Hepatocyte (in vitro differentiated cells): ENCODE measurements around the gene BCAS1. TPM values are rescaled to one million over a fixed set of nuclear protein-coding genes. Genes with fewer than 3 reads are reported as not detected.

Source experiments
- DNase-seq: peaks from one replicate; pipeline ENCODE4 v3.0.0-alpha.2; 2016; ENCODE audit warnings: low spot score
- H2AFZ ChIP-seq: fragments of 200-600 bp; sonication (generic); 2 replicates; pipeline ENCODE4 v1.6.0; 2016; ENCODE audit warnings: antibody characterized with exemption, mild to moderate bottlenecking
- H3K27ac ChIP-seq: fragments of 200-600 bp; sonication (generic); 2 replicates; pipeline ENCODE4 v1.5.1; 2016; ENCODE audit warnings: mild to moderate bottlenecking
- H3K27me3 ChIP-seq: fragments of 200-600 bp; sonication (generic); 2 replicates; pipeline ENCODE4 v1.6.1; 2016
- H3K36me3 ChIP-seq: fragments of 200-600 bp; sonication (generic); replicated peaks from 2 replicates; pipeline ENCODE4 v1.5.1; 2016; ENCODE audit warnings: low read depth; ENCODE audit not compliant: insufficient read depth
- H3K4me1 ChIP-seq: fragments of 200-600 bp; sonication (generic); 2 replicates; pipeline ENCODE4 v1.5.1; 2016; ENCODE audit warnings: mild to moderate bottlenecking, moderate library complexity; ENCODE audit not compliant: insufficient read depth
- H3K4me2 ChIP-seq: fragments of 200-600 bp; sonication (generic); 2 replicates; pipeline ENCODE4 v1.6.0; 2016
- H3K4me3 ChIP-seq: fragments of 200-600 bp; sonication (generic); 2 replicates; pipeline ENCODE4 v1.5.1; 2016; ENCODE audit warnings: mild to moderate bottlenecking
- H3K79me2 ChIP-seq: fragments of 200-600 bp; sonication (generic); 2 replicates; pipeline ENCODE4 v1.6.0; 2017; ENCODE audit warnings: mild to moderate bottlenecking
- H3K9me2 ChIP-seq: fragments of 200-600 bp; sonication (generic); replicated peaks from 2 replicates; pipeline ENCODE4 v1.6.0; 2017; ENCODE audit warnings: mild to moderate bottlenecking; ENCODE audit not compliant: insufficient read depth
- H3K9me3 ChIP-seq: fragments of 200-600 bp; sonication (generic); 2 replicates; pipeline ENCODE4 v1.5.1; 2016; ENCODE audit warnings: low read depth, mild to moderate bottlenecking
- H4K20me1 ChIP-seq: fragments of 200-600 bp; sonication (generic); 2 replicates; pipeline ENCODE4 v1.6.0; 2016; ENCODE audit warnings: mild to moderate bottlenecking; ENCODE audit not compliant: insufficient read depth, poor library complexity, severe bottlenecking
- EZH2 ChIP-seq: fragments of 200-600 bp; sonication (generic); IDR thresholded peaks from 2 replicates; pipeline ENCODE4 v1.6.1; 2016; ENCODE audit warnings: antibody characterized with exemption, mild to moderate bottlenecking, borderline replicate concordance
- EZH2phosphoT487 ChIP-seq: fragments of 200-600 bp; sonication (generic); IDR thresholded peaks from one replicate; pipeline ENCODE4 v1.6.1; 2018; ENCODE audit warnings: antibody characterized with exemption, mild to moderate bottlenecking, low read depth, moderate library complexity; ENCODE audit not compliant: unreplicated experiment, severe bottlenecking
- WGBS: methylation state at CpG from one replicate; pipeline ENCODE4 v1.1.6; 2016; ENCODE audit warnings: low lambda C conversion rate; ENCODE audit errors: missing lambda C conversion rate; 5-methylcytosine and 5-hydroxymethylcytosine counted together
- polyA plus RNA-seq: library from polyadenylated mRNA; unstranded; fragments of >200 nt; fragmentation: Nextera tagmentation; extraction: Ambion mirVana; gene quantifications from 2 replicates; pipeline ENCODE4 v1.2.1, GENCODE V29; 2016
- total RNA-seq: library from RNA; depleted of rRNA; stranded (reverse); fragments of >200 nt; gene quantifications from 2 replicates; pipeline ENCODE4 v1.2.3, GENCODE V29; 2014
- TF ChIP-seq, protein P1 (sequence below): fragments of 200-600 bp; sonication (generic); IDR thresholded peaks from 2 replicates; pipeline ENCODE4 v1.5.1; 2016; ENCODE audit warnings: antibody characterized with exemption, mild to moderate bottlenecking; ENCODE audit not compliant: poor library complexity

BCAS1 gene
- total and polyA plus RNA-seq, 2 experiments from 2014 or later = 4.9 to 9.8 TPM

DNA sequence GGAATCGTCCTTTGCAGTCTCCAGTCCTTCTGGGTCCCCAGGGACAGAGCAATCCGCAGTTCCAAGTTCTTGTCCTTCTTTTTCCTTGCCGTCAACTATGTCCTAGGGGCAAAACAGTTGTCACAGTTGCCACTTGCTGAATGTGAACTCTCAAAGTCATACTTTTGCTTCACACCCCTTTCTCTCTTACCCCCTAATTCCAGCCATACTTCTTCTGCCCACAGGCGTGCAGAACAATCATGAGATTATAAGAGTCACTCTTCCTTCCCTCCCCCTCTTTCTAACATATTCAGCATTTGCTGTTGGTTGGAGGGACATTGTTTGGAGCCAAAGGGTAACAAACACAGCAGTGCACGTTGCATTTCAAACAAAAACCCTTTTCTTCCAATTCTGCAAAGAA lies 74.4 kb downstream of the BCAS1 start:
- 77% methylated on average over 5 of the region's 5 CpGs for WGBS
- Histone ChIP-seq H3K9me2 (no peaks in the 10 kb centered on the region), H3K36me3 (no peaks in the 10 kb centered on the region), H3K79me2 (no peaks in the 10 kb centered on the region), H3K4me1 (no peaks in the 10 kb centered on the region), H2AFZ (no peak overlapping the region), H3K27me3 (no peaks in the 10 kb centered on the region), H3K27ac (no peak overlapping the region), H3K9me3 (no peaks in the 10 kb centered on the region), H3K4me2 (no peak overlapping the region), H4K20me1 (no peaks in the 10 kb centered on the region), H3K4me3 (no peak overlapping the region)
- no peak for TF ChIP-seq EZH2
- TF ChIP-seq, protein P1, sequence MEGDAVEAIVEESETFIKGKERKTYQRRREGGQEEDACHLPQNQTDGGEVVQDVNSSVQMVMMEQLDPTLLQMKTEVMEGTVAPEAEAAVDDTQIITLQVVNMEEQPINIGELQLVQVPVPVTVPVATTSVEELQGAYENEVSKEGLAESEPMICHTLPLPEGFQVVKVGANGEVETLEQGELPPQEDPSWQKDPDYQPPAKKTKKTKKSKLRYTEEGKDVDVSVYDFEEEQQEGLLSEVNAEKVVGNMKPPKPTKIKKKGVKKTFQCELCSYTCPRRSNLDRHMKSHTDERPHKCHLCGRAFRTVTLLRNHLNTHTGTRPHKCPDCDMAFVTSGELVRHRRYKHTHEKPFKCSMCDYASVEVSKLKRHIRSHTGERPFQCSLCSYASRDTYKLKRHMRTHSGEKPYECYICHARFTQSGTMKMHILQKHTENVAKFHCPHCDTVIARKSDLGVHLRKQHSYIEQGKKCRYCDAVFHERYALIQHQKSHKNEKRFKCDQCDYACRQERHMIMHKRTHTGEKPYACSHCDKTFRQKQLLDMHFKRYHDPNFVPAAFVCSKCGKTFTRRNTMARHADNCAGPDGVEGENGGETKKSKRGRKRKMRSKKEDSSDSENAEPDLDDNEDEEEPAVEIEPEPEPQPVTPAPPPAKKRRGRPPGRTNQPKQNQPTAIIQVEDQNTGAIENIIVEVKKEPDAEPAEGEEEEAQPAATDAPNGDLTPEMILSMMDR = no peak
- TF ChIP-seq EZH2phosphoT487 = no peak
- no peak for DNase-seq

DNA sequence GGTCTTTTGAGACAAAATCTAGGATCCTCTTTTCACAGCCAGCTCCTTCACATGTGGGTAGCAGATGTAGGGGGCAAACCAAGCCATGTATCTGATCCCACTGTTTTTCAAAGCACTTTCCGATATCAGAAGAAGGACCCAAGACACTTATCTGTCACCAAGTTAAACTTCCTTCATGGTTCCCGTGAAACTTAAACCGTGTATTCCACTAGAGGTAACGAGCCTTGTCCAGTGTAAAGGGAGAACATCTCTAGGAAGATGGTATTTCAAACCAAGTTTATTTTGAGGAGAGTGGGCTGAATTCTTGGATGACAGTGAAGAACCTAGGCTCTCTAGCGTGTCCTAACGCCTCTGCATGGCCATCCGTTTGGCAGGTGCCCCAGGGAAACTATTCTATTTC lies 76.3 kb downstream of the BCAS1 start:
- H3K27ac ChIP-seq = no peak overlapping the region
- H3K4me2 ChIP-seq = no peak overlapping the region
- no peaks in the 10 kb centered on the region for H3K36me3 ChIP-seq
- no peak for DNase-seq
- H3K9me2 ChIP-seq = no peaks in the 10 kb centered on the region
- H3K4me3 ChIP-seq = no peak overlapping the region
- 94% methylated on average over 7 of the region's 7 CpGs for WGBS
- H2AFZ ChIP-seq = no peak overlapping the region
- H3K79me2 ChIP-seq = no peaks in the 10 kb centered on the region
- H3K9me3 ChIP-seq = no peaks in the 10 kb centered on the region
- TF ChIP-seq, protein P1 = no peak
- TF ChIP-seq EZH2 (no peak), EZH2phosphoT487 (no peak)
- H3K27me3 ChIP-seq = no peaks in the 10 kb centered on the region
- H4K20me1 ChIP-seq = no peaks in the 10 kb centered on the region
- no peaks in the 10 kb centered on the region for H3K4me1 ChIP-seq

DNA sequence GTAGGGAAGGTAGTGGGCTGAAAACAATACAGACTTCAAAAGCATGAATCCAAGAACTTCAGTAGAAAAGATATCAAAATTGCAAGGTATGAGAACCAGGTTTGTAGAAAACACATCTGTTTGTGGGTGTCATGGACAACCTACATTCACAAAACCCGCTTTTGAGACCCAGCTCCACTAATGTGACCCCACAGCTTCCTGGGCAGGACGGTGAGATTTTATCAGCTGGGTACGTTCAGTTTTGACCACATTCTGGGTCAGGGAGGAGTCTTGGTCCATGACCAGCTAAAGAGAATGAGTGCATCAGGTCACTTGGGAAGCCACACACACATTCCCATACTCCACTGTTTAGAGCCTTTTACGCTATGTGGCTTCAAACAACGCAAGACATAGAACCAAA lies 77.1 kb downstream of the BCAS1 start:
- Histone ChIP-seq H2AFZ (no peak overlapping the region), H3K79me2 (no peaks in the 10 kb centered on the region), H3K4me1 (no peaks in the 10 kb centered on the region), H3K4me2 (no peak overlapping the region), H3K9me3 (no peaks in the 10 kb centered on the region), H3K4me3 (no peak overlapping the region), H3K27ac (no peak overlapping the region), H4K20me1 (no peaks in the 10 kb centered on the region), H3K27me3 (no peaks in the 10 kb centered on the region), H3K9me2 (no peaks in the 10 kb centered on the region), H3K36me3 (no peaks in the 10 kb centered on the region)
- no peak for DNase-seq
- WGBS = 86% methylated on average over 5 of the region's 5 CpGs
- TF ChIP-seq, protein P1 = no peak
- TF ChIP-seq EZH2 = no peak
- no peak for TF ChIP-seq EZH2phosphoT487

DNA sequence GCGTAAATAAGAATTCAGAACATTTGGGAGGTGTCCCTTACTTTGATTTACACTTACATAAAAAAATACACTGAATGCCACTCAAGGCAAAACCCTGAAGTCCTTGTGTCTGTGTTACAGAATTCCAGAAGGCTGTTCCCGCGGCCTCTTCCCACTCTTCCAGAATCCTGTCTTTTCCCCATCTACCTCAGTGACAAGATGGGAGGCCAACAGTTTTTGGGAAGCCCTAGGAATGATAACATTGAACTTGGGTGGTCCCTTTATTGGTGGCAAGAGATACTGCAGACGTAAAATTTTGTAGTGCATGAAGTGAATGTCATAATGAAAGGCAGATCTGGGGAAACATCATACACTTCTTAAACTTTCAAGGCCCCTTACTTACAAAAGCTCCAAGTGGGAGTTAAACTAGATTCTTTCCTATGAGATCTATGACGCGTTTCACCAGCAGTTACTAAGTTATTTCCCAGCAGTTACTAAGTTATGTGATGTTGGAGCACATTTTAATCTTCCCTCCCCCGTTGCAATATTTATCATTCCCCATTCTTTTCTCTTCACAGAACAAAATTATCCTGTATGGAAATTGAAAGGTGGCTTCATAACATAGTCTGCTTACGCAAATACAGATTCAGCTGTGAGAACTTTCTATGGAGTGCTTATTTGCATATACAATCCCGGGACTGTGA lies 79.5 kb downstream of the BCAS1 start:
- no peaks in the 10 kb centered on the region for H3K79me2 ChIP-seq
- H2AFZ ChIP-seq = no peak overlapping the region
- no peak overlapping the region for H3K4me2 ChIP-seq
- H3K4me1 ChIP-seq = no peaks in the 10 kb centered on the region
- no peaks in the 10 kb centered on the region for H3K9me3 ChIP-seq
- 71% methylated on average over 9 of the region's 9 CpGs for WGBS
- no peak overlapping the region for H3K27ac ChIP-seq
- H3K27me3 ChIP-seq = no peaks in the 10 kb centered on the region
- H3K36me3 ChIP-seq = no peaks in the 10 kb centered on the region
- no peak for DNase-seq
- H3K4me3 ChIP-seq = no peak overlapping the region
- H3K9me2 ChIP-seq = no peaks in the 10 kb centered on the region
- TF ChIP-seq, protein P1 = no peak
- TF ChIP-seq EZH2phosphoT487 (no peak), EZH2 (no peak)
- H4K20me1 ChIP-seq = no peaks in the 10 kb centered on the region
